Activated gamma-delta T cell (primary cell): ENCODE results near the gene FEM1C.

Experiments used
- DNase-seq: peaks from one replicate; lab custom pipeline; 2025; lab: John Stamatoyannopoulos, UW

FEM1C gene

DNA sequence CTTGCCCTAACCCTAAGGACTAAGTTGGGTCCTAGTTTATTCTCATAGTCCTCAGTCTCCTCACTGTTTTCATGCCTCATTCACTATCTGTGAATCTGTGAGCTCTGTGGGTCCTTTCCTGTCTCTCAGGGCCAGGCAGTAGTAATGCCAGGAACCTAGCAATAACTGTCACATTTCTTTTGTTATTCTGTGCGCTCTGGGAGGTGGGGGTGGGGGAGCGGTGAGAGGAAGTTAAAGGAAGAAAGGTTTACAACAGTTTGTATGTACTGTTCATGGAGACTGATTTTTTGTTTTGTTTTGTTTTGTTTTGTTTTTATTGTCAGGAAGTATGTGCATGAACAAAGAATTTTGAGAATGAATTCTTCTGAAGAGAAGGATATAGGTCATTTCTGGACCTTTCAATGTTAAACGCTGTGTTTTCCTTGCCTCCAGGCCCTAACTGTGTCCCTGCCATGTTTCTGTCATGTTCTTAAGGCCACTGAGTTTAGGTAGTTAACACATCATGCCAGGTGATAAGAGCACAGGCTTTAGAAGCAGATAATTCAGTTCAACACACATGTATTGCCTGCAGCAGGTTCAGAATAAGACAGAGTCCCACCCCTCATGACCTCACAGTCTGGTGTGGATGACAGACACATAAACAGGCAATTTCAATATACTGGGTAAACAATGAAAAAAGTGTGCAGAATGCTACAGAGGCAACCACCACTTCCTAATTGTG lies 13.3 kb upstream of the FEM1C start:
- no peak for DNase-seq

GRCh38 chr5:115556276-115556675 lies 11.7 kb upstream of the FEM1C start:
- no peak for DNase-seq

DNA sequence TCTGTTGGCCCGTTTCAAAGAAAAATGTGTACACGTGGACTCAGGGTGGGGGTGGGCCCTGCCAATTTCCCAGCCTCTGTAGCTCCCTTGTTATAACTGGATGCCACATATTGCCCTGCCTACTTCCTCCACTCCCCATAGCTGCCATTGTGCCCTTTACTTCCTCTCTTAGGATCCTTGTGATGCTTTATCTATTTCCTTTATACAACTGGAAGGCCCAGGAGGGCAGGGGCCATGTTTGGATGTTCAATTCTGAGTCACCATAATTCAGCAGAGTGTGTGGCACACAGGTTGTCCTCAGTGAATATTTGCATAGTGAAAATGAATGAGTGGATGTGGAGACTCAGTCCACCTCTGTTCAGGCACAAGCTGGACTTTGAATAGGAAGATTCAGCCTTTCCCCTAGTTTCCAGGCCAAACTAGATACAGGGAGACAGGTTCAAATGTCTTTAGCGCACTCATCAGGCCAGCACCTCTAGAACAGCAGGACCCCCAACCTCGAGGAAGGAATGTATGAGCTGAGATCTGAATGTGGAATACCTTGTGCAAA lies 10.6 kb upstream of the FEM1C start:
- DNase-seq, result no peak

- no peak for DNase-seq
These were observed 8.5 kb upstream of the FEM1C start for GRCh38 chr5:115553082-115553481.

DNA sequence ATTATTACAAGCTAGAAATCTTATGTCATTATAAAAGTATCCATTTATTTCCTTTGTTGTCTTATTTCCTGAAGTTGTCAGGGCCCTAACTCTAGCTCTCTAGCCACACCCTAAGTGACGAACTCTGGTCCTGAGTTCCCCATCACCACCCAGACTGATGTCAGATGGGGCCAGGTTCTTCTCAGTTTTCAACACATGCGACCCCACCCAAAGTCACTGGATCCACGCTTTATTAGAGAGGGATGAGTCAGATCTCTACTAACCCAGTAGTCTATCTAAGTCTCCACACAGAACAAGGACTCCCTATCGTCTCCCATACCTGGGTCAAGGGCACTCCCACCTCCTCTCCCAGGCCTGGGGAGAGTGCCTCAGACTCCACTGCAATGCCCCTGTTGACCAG lies 6.8 kb upstream of the FEM1C start:
- no peak for DNase-seq

- DNase-seq, result no peak
These were observed 4.6 kb upstream of the FEM1C start for GRCh38 chr5:115549154-115549553.

DNA sequence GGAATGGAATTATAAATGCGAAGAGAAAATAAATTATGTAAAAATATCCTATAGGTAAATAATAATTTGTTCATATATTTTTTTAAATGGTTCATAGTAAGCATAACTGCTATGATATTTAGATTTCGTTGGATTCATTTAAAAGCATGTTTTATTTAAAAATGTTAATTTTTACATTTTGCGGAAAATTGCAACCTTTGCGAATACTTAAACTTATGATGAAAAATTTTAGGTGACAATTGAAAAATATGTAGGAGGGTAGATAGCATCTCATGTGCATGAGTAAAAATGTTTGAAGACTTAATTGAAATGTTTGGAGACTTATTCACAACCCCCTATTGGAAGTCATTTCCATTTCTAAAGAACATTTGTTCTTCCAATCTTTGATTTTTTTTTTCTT lies 4.1 kb upstream of the FEM1C start:
- DNase-seq, result no peak

DNA sequence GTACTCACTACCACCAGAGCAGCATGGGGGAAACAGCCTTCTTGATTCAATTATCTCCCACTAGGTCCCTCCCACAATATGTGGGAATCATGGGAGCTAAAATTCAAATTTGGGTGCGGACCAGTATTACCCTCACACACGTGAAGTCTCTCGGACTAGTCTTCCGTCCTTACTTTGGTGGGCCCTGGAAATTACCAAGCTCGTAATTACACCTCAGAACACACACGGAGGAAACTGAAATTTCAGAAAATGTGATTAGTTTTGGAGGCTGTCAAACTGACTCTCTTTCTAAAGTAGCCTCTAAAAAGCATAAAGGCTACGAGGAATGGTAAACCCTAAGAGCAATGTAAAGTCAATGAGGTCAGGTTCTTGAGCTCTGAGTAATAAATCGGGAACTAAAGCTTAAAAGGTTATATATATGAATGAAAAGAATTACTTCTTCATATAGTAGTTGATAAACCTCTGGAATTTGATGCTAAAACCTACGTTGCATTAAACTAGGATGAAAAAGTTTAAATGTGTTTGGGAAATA lies 842 bp upstream of the FEM1C start:
- DNase-seq, result no peak

DNA sequence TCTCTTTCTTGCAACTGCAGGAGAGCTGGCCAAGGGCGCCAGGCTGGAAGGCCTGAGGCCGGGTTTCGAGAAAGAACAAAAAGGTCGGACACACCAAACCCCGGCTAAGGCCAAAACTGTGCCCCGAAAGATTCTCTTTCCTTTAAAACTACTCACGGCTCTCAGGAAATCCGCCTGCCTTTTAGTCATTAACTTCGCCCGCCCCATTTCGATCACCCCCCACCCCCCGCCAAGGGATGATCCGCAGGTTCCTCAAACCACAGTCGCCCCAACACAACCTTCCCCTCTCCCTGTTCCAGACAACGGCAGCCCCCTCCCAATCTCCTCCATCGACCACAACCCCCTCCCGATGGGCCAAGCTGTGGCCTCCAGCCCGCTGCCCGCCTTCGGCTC lies 536 bp downstream of the FEM1C start:
- DNase-seq, result no peak

DNA sequence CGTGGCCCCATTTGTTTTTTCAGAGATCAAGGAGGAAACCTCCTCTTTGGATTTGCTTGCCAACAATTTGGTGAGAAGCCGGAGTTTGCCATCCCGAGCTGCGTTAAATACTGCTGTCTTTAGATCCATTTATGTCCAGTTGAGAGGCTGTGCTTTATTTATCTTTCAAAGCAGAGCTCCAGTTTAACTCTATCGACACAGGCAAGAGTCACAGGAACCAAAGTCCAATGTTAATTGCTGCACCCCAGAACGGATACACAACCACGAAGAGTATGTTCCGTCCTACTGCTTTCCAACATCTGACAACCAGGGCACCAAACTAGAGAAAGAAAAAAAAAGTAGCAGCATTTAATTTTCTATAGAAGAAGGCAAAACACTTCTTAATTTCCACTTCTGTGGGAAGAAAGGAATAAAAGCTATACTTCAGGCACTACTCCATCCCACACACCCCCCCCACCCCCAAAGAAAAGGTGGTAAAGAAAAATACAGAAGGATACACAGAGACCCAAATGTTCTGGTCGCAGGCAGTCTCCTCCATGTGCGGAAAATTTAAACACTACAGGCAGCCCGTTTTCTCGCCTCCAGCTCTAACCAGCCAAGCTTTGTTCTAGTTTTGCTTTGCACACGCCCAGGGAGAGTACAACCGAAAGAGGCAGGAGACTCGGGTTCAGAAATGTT lies 1.1 kb downstream of the FEM1C start:
- DNase-seq, result no peak

- DNase-seq, result no peak
These were observed 1.8 kb downstream of the FEM1C start for GRCh38 chr5:115542651-115543364.

GRCh38 chr5:115542086-115542485 lies 2.5 kb downstream of the FEM1C start:
- DNase-seq, result no peak

DNA sequence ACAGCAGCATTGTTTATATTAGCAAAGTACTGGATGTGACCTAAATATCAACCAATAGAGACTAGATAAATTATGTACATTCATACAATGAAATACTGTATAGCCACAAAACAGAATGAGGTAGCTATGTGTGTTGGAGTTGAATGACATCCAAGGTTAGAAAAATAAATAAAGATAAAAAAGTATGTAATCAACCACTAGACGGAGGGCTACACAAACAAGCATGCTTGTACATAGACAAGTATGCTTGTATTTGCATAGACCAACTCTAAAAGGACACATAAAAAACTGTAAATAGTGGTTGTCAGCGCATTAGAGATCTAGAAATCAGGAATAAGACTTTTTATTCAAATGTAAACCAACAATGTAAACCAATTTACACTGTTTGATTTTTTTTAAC lies 3.0 kb downstream of the FEM1C start:
- DNase-seq, result no peak

GRCh38 chr5:115535479-115536035 lies 9.0 kb downstream of the FEM1C start:
- DNase-seq, result no peak

DNA sequence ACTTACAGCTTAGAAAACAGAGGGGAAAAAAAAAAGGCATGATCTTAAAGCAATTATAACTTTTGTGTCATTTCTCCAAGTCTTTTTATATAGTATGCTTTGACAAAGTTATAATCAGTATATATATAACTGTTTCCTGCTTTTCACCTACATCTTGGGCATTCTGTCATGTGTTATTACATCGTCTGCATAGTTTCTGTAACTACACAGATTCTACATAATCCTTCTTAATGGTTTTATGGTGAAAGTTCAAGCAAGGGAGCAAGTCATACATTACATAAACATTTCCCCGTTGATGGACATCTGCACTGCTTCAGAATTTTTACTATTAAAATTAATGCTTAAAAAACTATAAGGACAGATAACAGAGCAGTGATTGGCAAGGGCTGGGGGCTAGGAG lies 12.1 kb downstream of the FEM1C start:
- no peak for DNase-seq

DNA sequence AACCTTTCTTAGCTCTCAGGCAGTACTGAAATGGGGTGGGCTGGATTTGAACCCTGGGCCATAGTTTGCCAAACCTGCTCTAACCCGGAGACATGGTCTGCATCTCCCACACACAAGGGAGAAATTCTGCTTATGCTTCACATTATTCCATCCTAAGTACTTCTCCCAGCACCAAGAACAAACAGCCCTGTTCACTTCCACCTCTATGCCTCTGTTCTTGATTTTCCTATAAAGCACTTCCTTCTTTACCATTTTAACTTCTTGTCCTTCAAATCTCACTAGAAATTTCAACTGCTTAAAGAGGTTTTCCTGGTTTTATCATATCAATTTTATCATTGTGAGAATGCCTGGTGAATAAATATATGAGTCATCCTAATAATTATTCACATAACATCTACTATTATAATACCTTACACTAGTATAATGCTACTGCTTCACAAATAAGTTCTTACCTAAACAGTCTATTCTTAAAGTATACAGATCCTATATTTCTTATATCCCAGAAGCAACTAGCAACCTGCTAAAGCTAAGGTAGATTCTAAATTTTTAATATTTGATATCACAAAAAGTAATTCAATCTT lies 12.7 kb downstream of the FEM1C start:
- no peak for DNase-seq

GRCh38 chr5:115531380-115531779 lies 13.2 kb downstream of the FEM1C start:
- DNase-seq, result no peak

DNA sequence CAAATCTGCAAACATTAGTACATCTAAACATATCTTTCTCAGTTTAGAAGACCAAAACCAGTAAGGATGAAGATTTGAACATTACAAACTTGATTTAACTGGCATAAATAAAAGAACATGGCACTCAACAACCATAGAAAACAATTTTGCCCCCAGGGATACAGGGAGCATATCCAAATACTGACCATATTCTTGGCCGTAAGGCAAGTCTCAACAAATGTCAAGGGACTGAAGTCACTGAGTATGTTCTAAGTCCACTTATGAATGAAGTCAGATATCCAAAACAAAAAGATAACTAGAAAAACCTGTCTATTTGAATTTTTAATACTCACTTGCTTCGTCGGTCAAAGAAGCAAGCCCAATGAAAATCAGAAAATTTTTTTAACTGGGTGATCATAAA lies 14.1 kb downstream of the FEM1C start:
- DNase-seq, result no peak

DNA sequence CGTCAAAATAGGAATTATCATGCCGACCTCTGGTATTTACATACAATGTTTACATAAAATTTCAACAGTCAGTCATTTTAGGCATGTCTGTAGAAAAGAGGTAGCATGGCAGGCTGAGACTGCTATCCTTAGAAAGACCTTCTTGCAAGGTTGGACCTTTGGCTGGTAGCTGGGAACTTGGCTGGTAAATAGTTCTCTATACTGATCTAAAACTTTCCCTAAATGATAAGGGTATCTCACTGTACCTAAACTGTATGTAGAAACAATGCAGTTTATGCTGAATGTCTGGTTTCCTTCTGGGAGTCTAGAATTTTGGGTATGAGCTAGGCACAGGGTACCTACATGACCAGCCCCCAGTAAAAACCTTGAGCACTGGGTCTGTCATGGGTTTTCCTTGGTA lies 18.0 kb downstream of the FEM1C start:
- DNase-seq, result no peak

DNA sequence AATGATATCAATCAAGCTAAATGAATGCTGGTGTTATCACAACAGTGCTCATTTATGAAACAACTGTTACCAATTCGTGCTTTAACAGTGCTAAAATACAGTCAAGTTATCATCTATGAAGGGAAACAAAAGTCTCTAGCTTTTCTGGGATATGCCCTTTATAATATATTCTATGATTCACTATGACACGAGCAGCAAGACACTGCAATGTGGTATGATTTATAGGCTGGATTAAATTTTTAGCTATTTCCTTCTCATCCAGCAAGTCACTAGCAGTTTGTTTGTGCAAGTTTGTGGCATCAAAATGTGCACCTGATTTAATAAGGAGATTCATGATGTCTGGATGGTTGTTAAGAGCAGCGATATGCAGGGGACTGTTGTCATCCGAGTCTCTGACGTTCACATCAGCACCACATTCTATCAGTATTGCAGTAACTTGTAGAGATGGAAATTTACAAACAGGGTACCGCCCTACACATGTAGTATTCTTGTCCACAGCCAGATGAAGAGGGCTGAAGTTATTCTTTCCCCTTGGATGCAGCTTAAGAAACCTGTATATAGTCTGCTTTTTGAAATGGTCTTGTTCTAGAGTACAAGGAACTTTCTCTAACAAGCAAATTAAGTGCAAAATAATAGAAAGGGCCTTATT lies 20.3 kb downstream of the FEM1C start:
- no peak for DNase-seq

- no peak for DNase-seq
These were observed 21.7 kb downstream of the FEM1C start for GRCh38 chr5:115522832-115523403.
